Neural progenitor cell (in vitro differentiated cells): ENCODE data around the gene SLC25A29. TPM values are rescaled to one million over a fixed set of nuclear protein-coding genes. Genes with fewer than 3 reads are reported as not detected.

Experiments
- DNase-seq: peaks from one replicate; pipeline ENCODE4 v3.0.0-alpha.2; 2016; ENCODE audit warnings: low spot score
- H2AFZ ChIP-seq: fragments of 200-600 bp; sonication (generic); replicated peaks from 2 replicates; pipeline ENCODE4 v1.6.1; 2016; ENCODE audit warnings: antibody characterized with exemption
- H3F3A ChIP-seq: fragments of 200-600 bp; sonication (generic); 2 replicates; pipeline ENCODE4 v1.6.1; 2016; ENCODE audit warnings: antibody characterized with exemption, low read depth
- H3K27ac ChIP-seq: fragments of 200-600 bp; sonication (generic); 2 replicates; pipeline ENCODE4 v1.5.1; 2016; ENCODE audit warnings: mild to moderate bottlenecking
- H3K27me3 ChIP-seq: fragments of 200-600 bp; sonication (generic); 2 replicates; pipeline ENCODE4 v1.6.1; 2016; ENCODE audit warnings: mild to moderate bottlenecking, moderate library complexity
- H3K36me3 ChIP-seq: fragments of 200-600 bp; sonication (generic); 2 replicates; pipeline ENCODE4 v1.5.1; 2016
- H3K4me1 ChIP-seq: fragments of 200-600 bp; sonication (generic); 2 replicates; pipeline ENCODE4 v1.6.1; 2016; ENCODE audit warnings: mixed run types
- H3K4me2 ChIP-seq: fragments of 200-600 bp; sonication (generic); 2 replicates; pipeline ENCODE4 v1.6.1; 2016
- H3K4me3 ChIP-seq: fragments of 200-600 bp; sonication (generic); 2 replicates; pipeline ENCODE4 v1.5.1; 2016
- H3K79me2 ChIP-seq: fragments of 200-600 bp; sonication (generic); 2 replicates; pipeline ENCODE4 v1.6.1; 2016; ENCODE audit warnings: low read depth
- H3K9ac ChIP-seq: fragments of 200-600 bp; sonication (generic); 2 replicates; pipeline ENCODE4 v1.6.1; 2016
- H3K9me3 ChIP-seq: fragments of 200-600 bp; sonication (generic); 2 replicates; pipeline ENCODE4 v1.5.1; 2016; ENCODE audit warnings: low read depth
- H4K20me1 ChIP-seq: fragments of 200-600 bp; sonication (generic); 2 replicates; pipeline ENCODE4 v1.6.1; 2016; ENCODE audit warnings: low read depth
- H3K27ac Mint-ChIP-seq: 3 replicates; pipeline ENCODE4 v1.8.0; 2021; ENCODE audit warnings: mixed read lengths
- H3K27me3 Mint-ChIP-seq: 2 replicates; pipeline ENCODE4 v1.8.0; 2022; ENCODE audit warnings: low read depth, mild to moderate bottlenecking, inconsistent platforms, moderate library complexity, mixed read lengths; ENCODE audit not compliant: insufficient read depth
- H3K36me3 Mint-ChIP-seq: 3 replicates; pipeline ENCODE4 v1.8.0; 2021; ENCODE audit warnings: mixed read lengths
- H3K4me1 Mint-ChIP-seq: 3 replicates; pipeline ENCODE4 v1.8.0; 2021; ENCODE audit warnings: mixed read lengths
- H3K4me3 Mint-ChIP-seq: 3 replicates; pipeline ENCODE4 v1.8.0; 2021; ENCODE audit warnings: mild to moderate bottlenecking, moderate library complexity, mixed read lengths
- H3K9me3 Mint-ChIP-seq: 3 replicates; pipeline ENCODE4 v1.8.0; 2020; ENCODE audit warnings: mixed read lengths
- CTCF ChIP-seq: fragments of 200-600 bp; sonication (generic); IDR thresholded peaks from 2 replicates; pipeline ENCODE4 v1.5.1; 2017; ENCODE audit warnings: antibody characterized with exemption, mild to moderate bottlenecking
- EZH2 ChIP-seq: fragments of 200-600 bp; sonication (generic); IDR thresholded peaks from 2 replicates; pipeline ENCODE4 v1.6.1; 2017; ENCODE audit warnings: antibody characterized with exemption, mild to moderate bottlenecking, moderate library complexity
- EZH2phosphoT487 ChIP-seq: fragments of 200-600 bp; sonication (generic); IDR thresholded peaks from 2 replicates; pipeline ENCODE4 v1.6.1; 2017; ENCODE audit warnings: antibody characterized with exemption
- total RNA-seq: library from RNA; depleted of rRNA; stranded (reverse); fragments of >200 nt; gene quantifications from 2 replicates; pipeline ENCODE4 v1.2.3, GENCODE V29; 2015; ENCODE audit warnings: low replicate concordance

SLC25A29 gene
- total RNA-seq, 1 donor from 2014 or later = 103 TPM

- TF ChIP-seq EZH2phosphoT487 = no peak
- no peak for TF ChIP-seq CTCF
- TF ChIP-seq EZH2 = no peak
- Mint-ChIP-seq H3K27ac (peak overlapping the region; percentile 0), H3K4me3 (no peak overlapping the region), H3K4me1 (no peaks in the 10 kb centered on the region), H3K9me3 (no peaks in the 10 kb centered on the region), H3K36me3 (peaks cover 26% of the 10 kb centered on the region), H3K27me3 (peaks cover 2% of the 10 kb centered on the region)
- Histone ChIP-seq H3K4me1 (no peaks in the 10 kb centered on the region), H4K20me1 (peaks cover 100% of the 10 kb centered on the region), H2AFZ (no peak overlapping the region), H3K27ac (no peak overlapping the region), H3K27me3 (no peaks in the 10 kb centered on the region), H3K9ac (no peak overlapping the region), H3K4me2 (no peak overlapping the region), H3K36me3 (no peaks in the 10 kb centered on the region), H3K4me3 (no peak overlapping the region), H3K9me3 (no peaks in the 10 kb centered on the region), H3F3A (peaks cover 11% of the 10 kb centered on the region), H3K79me2 (peaks cover 100% of the 10 kb centered on the region)
- no peak for DNase-seq
Observed at GRCh38 chr14:100261621-100262020, 44.6 kb downstream of the SLC25A29 start.

- Histone ChIP-seq H3K4me3 (no peak overlapping the region), H3K4me2 (no peak overlapping the region), H3K4me1 (no peaks in the 10 kb centered on the region), H3K36me3 (no peaks in the 10 kb centered on the region), H2AFZ (no peak overlapping the region), H3K27me3 (no peaks in the 10 kb centered on the region), H3F3A (no peaks in the 10 kb centered on the region), H3K9me3 (no peaks in the 10 kb centered on the region), H3K79me2 (peaks cover 100% of the 10 kb centered on the region), H4K20me1 (peaks cover 100% of the 10 kb centered on the region), H3K9ac (no peak overlapping the region), H3K27ac (no peak overlapping the region)
- TF ChIP-seq EZH2phosphoT487 (no peak), CTCF (no peak), EZH2 (no peak)
- Mint-ChIP-seq H3K27me3 (peaks cover 4% of the 10 kb centered on the region), H3K27ac (no peak overlapping the region), H3K4me1 (no peaks in the 10 kb centered on the region), H3K36me3 (peaks cover 14% of the 10 kb centered on the region), H3K9me3 (peaks cover 1% of the 10 kb centered on the region), H3K4me3 (no peak overlapping the region)
- no peak for DNase-seq
Observed at GRCh38 chr14:100256339-100256895, 49.8 kb downstream of the SLC25A29 start.

- H3K36me3 Mint-ChIP-seq = peaks cover 12% of the 10 kb centered on the region
- H3K4me3 Mint-ChIP-seq = no peak overlapping the region
Observed at GRCh38 chr14:100252684-100253083, 53.6 kb downstream of the SLC25A29 start.

More at GRCh38 chr14:100252684-100253083, 53.6 kb downstream of the SLC25A29 start:
- Histone ChIP-seq H3K79me2 (peaks cover 100% of the 10 kb centered on the region), H3K4me2 (no peak overlapping the region), H3K9me3 (no peaks in the 10 kb centered on the region), H3F3A (no peaks in the 10 kb centered on the region), H3K27me3 (no peaks in the 10 kb centered on the region), H3K36me3 (no peaks in the 10 kb centered on the region), H3K9ac (no peak overlapping the region), H3K27ac (no peak overlapping the region), H3K4me1 (no peaks in the 10 kb centered on the region), H3K4me3 (no peak overlapping the region), H4K20me1 (peaks cover 100% of the 10 kb centered on the region), H2AFZ (no peak overlapping the region)
- no peak for DNase-seq
- TF ChIP-seq EZH2phosphoT487 (no peak), CTCF (no peak), EZH2 (no peak)
- Mint-ChIP-seq H3K9me3 (peaks cover 1% of the 10 kb centered on the region), H3K27ac (no peak overlapping the region), H3K27me3 (peaks cover 4% of the 10 kb centered on the region), H3K4me1 (peaks cover 7% of the 10 kb centered on the region)
